HCT116 (cell line): ENCODE data around the gene MYLK.

Source experiments
- CBX3 ChIP-seq: IDR thresholded peaks from 2 replicates; pipeline ENCODE4 v1.6.1; 2012; ENCODE audit warnings: low read depth
- CTCF ChIP-seq, 3 experiments: fragments of 200-600 bp in 1 of 3; sonication (generic) in 1 of 3; IDR thresholded peaks in 2 of 3; conservative IDR thresholded peaks in 1 of 3; 2 replicates each; pipeline ENCODE4 v1.5.1; 2012 to 2017; ENCODE audit warnings: low read depth in 2 of 3, low read length in 2 of 3, antibody characterized with exemption in 1 of 3, borderline replicate concordance in 1 of 3, control low read depth in 1 of 3, mild to moderate bottlenecking in 1 of 3, mixed read lengths in 1 of 3, mixed run types in 1 of 3, moderate library complexity in 1 of 3; ENCODE audit not compliant: insufficient read depth in 1 of 3
- EZH2 ChIP-seq: fragments of 200-600 bp; sonication (generic); IDR thresholded peaks from 2 replicates; pipeline ENCODE4 v1.6.1; 2017; ENCODE audit warnings: antibody characterized with exemption, mixed run types
- POLR2A ChIP-seq: IDR thresholded peaks from 2 replicates; pipeline ENCODE4 v1.7.0; 2011; ENCODE audit warnings: borderline replicate concordance; ENCODE audit not compliant: insufficient read depth, insufficient read length; ENCODE audit errors: extremely low read depth
- POLR2AphosphoS5 ChIP-seq: IDR thresholded peaks from 2 replicates; pipeline ENCODE4 v1.6.1; 2011; ENCODE audit warnings: mild to moderate bottlenecking, low read depth, low read length, moderate library complexity
- RAD21 ChIP-seq: IDR thresholded peaks from 2 replicates; pipeline ENCODE4 v1.6.1; 2012; ENCODE audit warnings: low read depth, mild to moderate bottlenecking
- ZFX ChIP-seq: fragments of 450-650 bp; IDR thresholded peaks from 2 replicates; pipeline ENCODE4 v1.6.1; 2017

- TF ChIP-seq ZFX (no peak), POLR2AphosphoS5 (no peak), CTCF (IDR thresholded peaks at IDR 0.05 in 2 of 3, conservative IDR thresholded peaks at IDR 0.05 in 1 of 3; ENCODE audit: borderline replicate concordance in 1 of 3, insufficient read depth in 1 of 3, low read depth in 2 of 3, low read length in 2 of 3) (no peak), EZH2 (no peak), POLR2A (no peak), RAD21 (no peak), CBX3 (no peak)
Measured at GRCh38 chr3:123708531-123708930, 175.6 kb downstream of the MYLK start.
